GM12801 (cell line): ENCODE results near the gene TJP2.

Experiments
- CTCF ChIP-seq: IDR thresholded peaks from one replicate; pipeline ENCODE4 v1.5.1; 2011; ENCODE audit warnings: control low read depth; ENCODE audit not compliant: insufficient read length; ENCODE audit errors: extremely low read depth

TJP2 gene

GRCh38 chr9:69175486-69175885 is 1.4 kb downstream of the TJP2 start:
- TF ChIP-seq CTCF, result no peak

GRCh38 chr9:69176471-69177171 is 2.5 kb downstream of the TJP2 start:
- no peak for TF ChIP-seq CTCF

- no peak for TF ChIP-seq CTCF
These were observed 4.5 kb downstream of the TJP2 start for GRCh38 chr9:69178583-69179011.

GRCh38 chr9:69179037-69179436 is 5.0 kb downstream of the TJP2 start:
- TF ChIP-seq CTCF, result no peak

- TF ChIP-seq CTCF, result no peak
These were observed 6.1 kb downstream of the TJP2 start for GRCh38 chr9:69180200-69180599.

GRCh38 chr9:69180670-69181069 is 6.6 kb downstream of the TJP2 start:
- TF ChIP-seq CTCF, result no peak

- no peak for TF ChIP-seq CTCF
These were observed 7.9 kb downstream of the TJP2 start for GRCh38 chr9:69181908-69182353.
